Kidney epithelial cell (primary cell): Measurements from ENCODE around the gene SERPINB1. TPM values are rescaled to one million over a fixed set of nuclear protein-coding genes. Genes with fewer than 3 reads are reported as not detected.

Experiments
- DNase-seq: peaks from one replicate; pipeline ENCODE4 v3.0.0-alpha.2; 2010; ENCODE audit warnings: low read depth
- H3K27me3 ChIP-seq: 2 replicates; pipeline ENCODE4 v1.6.0; 2011; ENCODE audit warnings: low read length; ENCODE audit not compliant: control insufficient read depth, insufficient read depth
- H3K36me3 ChIP-seq: 2 replicates; pipeline ENCODE4 v1.5.1; 2011; ENCODE audit warnings: low read length; ENCODE audit not compliant: control insufficient read depth, insufficient read depth
- H3K4me3 ChIP-seq: 2 replicates; pipeline ENCODE4 v1.5.1; 2011; ENCODE audit warnings: low read depth, mild to moderate bottlenecking, control low read depth, low read length
- total RNA-seq: library from RNA; depleted of rRNA; stranded (reverse); fragments of >200 nt; gene quantifications from 2 replicates; pipeline ENCODE4 v1.2.3, GENCODE V29; 2015
- TF ChIP-seq, protein P1 (sequence below): IDR thresholded peaks from 2 replicates; pipeline ENCODE4 v1.5.1; 2011; ENCODE audit warnings: mild to moderate bottlenecking, moderate library complexity, low read length, control low read depth, inconsistent platforms; ENCODE audit not compliant: insufficient read depth, poor library complexity, severe bottlenecking

SERPINB1 gene
- total RNA-seq, 1 donor from 2014 or later: 43.2 TPM

DNA sequence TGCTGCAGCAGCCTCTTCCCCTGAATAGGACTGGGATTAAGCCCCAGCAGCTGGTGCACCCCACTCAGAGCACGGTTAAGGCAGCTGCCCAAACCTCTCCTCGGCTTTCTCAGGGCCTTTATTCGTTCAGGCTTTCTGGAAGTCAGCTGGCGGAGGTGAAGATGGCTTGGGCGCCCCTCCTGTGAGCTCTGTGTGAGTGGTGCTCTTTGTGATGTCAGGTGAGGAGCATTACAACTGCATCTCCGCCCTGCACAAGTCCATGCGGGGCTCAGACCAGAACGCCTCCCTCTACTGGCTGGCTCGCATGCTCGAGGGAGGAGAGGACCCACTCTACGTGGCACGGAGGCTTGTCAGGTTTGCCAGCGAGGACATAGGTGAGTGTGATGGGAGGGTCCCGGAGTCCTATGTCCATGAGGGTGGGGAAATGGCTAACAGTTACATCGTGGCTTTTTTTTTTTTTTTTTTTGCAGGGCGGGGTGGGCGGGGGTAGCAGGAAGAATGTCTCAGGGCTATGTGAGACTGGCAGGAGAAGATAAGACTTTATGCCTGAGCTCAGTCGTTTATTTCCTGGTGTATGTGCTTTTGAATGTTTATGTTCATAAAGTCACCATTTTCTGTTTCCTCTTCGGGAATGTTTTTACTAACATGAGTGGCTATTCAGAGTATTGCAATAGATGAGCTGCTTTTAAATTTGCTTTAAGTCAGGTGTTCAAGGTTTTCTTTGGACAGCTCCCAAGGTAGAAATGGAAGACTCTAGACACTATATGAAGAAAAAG, 58.3 kb downstream of the SERPINB1 start:
- peaks cover 2% of the 10 kb centered on the region for H3K36me3 ChIP-seq
- H3K27me3 ChIP-seq: no peaks in the 10 kb centered on the region
- TF ChIP-seq, protein P1, sequence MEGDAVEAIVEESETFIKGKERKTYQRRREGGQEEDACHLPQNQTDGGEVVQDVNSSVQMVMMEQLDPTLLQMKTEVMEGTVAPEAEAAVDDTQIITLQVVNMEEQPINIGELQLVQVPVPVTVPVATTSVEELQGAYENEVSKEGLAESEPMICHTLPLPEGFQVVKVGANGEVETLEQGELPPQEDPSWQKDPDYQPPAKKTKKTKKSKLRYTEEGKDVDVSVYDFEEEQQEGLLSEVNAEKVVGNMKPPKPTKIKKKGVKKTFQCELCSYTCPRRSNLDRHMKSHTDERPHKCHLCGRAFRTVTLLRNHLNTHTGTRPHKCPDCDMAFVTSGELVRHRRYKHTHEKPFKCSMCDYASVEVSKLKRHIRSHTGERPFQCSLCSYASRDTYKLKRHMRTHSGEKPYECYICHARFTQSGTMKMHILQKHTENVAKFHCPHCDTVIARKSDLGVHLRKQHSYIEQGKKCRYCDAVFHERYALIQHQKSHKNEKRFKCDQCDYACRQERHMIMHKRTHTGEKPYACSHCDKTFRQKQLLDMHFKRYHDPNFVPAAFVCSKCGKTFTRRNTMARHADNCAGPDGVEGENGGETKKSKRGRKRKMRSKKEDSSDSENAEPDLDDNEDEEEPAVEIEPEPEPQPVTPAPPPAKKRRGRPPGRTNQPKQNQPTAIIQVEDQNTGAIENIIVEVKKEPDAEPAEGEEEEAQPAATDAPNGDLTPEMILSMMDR: no peak
- DNase-seq: no peak
- no peak overlapping the region for H3K4me3 ChIP-seq

DNA sequence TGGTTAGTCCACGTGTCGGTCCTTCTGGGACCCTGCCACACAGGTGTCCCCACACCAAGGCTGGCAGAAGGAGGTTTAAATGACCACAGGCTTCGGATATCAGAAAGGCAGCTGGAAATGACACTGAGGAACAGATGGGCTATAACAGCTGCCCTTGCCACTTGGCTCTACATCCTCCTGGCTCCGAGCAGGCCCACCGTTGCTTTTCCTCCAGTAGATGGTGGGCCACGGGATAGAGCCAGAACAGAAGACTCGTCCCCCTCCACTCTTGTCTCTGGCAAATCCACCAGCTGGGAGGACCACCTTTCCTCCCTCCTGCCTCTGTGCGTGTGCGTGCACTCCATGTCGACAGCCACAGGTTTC, 58.9 kb downstream of the SERPINB1 start:
- DNase-seq: no peak
- TF ChIP-seq, protein P1: no peak
- Histone ChIP-seq H3K27me3 (no peaks in the 10 kb centered on the region), H3K36me3 (peaks cover 2% of the 10 kb centered on the region), H3K4me3 (no peak overlapping the region)

DNA sequence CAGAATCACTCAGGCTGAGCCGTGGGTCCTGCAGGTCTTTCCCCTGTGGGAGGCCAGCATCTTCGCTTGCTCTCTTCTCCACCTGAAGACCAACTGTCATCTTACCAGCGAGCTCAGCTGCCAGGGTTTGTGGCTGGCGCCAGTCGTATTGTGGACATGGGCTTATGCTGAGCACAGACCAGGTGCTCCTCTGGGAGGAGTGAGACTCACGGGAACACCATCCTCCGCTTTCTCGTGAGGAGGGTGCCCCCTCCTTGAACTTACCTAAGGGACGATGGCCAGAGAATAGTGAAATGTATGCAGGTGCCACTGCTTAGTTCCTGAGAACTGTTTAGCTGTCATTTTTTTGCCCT, 59.3 kb downstream of the SERPINB1 start:
- no peak overlapping the region for H3K4me3 ChIP-seq
- peaks cover 2% of the 10 kb centered on the region for H3K36me3 ChIP-seq

More for the DNA sequence above, 59.3 kb downstream of the SERPINB1 start:
- no peaks in the 10 kb centered on the region for H3K27me3 ChIP-seq
- TF ChIP-seq, protein P1: no peak
- no peak for DNase-seq

Other genes with a start within 250 kb of the SERPINB1 start
- gene MYLK4, start 90.9 kb downstream of the SERPINB1 start, total RNA-seq: 0.42 and 0.75 TPM in 2 replicates
- 70.9 and 73.6 TPM in 2 replicates for gene WRNIP1, start 76.5 kb downstream of the SERPINB1 start, total RNA-seq
- gene SERPINB9, start 61.4 kb upstream of the SERPINB1 start, total RNA-seq: 9.3 and 11.7 TPM in 2 replicates
- gene SERPINB6, start 129.7 kb upstream of the SERPINB1 start, total RNA-seq: 101 and 139 TPM in 2 replicates
- gene NQO2, start 158.0 kb upstream of the SERPINB1 start, total RNA-seq: 10.7 and 19.2 TPM in 2 replicates
- 20.5 and 22.6 TPM in 2 replicates for gene RIPK1, start 226.6 kb upstream of the SERPINB1 start, total RNA-seq